Gastroesophageal sphincter (tissue), 3 donors: ENCODE measurements around the gene ZBTB40.

Source experiments
- EP300 ChIP-seq: sonication (generic); formaldehyde crosslinking; IDR thresholded peaks from one replicate; pipeline ENCODE4 v1.6.1; 2017; ENCODE audit warnings: antibody characterized with exemption, mild to moderate bottlenecking
- POLR2A ChIP-seq, 2 donors: fragments of 450-650 bp; IDR thresholded peaks; one replicate each; pipeline ENCODE4 v1.6.1; 2017; ENCODE audit warnings: antibody characterized with exemption in 2 of 2, mild to moderate bottlenecking in 2 of 2, moderate library complexity in 1 of 2
- TF ChIP-seq, protein P1 (sequence below), 4 experiments: fragments of 200-600 bp in 2 of 4; fragments of 450-650 bp in 2 of 4; sonication (generic) in 1 of 4; IDR thresholded peaks; one replicate each; pipeline ENCODE4 v1.5.1; 2017 to 2019; ENCODE audit warnings: antibody characterized with exemption in 4 of 4, mild to moderate bottlenecking in 2 of 4, moderate library complexity in 2 of 4

DNA sequence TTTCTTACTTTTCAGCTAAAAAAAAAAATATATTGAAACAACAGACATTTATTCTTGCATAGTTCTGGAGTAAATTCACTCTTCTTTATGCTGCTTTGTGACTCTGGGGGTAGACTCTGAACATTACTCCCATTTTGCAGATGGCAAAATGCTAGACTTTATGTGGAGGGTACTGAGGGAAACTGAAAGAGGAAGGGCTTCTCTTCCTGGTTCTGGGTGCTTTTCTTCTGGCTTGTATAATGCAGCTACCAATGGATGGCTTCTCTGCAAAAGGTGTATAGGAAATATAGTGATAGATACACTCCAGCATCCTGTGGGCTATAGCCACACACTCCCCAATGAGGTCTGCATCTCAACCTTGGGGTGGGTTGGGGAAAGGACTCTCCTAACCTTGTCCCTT, 19.7 kb upstream of the ZBTB40 start:
- TF ChIP-seq, protein P1, sequence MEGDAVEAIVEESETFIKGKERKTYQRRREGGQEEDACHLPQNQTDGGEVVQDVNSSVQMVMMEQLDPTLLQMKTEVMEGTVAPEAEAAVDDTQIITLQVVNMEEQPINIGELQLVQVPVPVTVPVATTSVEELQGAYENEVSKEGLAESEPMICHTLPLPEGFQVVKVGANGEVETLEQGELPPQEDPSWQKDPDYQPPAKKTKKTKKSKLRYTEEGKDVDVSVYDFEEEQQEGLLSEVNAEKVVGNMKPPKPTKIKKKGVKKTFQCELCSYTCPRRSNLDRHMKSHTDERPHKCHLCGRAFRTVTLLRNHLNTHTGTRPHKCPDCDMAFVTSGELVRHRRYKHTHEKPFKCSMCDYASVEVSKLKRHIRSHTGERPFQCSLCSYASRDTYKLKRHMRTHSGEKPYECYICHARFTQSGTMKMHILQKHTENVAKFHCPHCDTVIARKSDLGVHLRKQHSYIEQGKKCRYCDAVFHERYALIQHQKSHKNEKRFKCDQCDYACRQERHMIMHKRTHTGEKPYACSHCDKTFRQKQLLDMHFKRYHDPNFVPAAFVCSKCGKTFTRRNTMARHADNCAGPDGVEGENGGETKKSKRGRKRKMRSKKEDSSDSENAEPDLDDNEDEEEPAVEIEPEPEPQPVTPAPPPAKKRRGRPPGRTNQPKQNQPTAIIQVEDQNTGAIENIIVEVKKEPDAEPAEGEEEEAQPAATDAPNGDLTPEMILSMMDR (IDR thresholded peaks at IDR 0.05) = no peak
- TF ChIP-seq EP300 = no peak
- no peak for TF ChIP-seq POLR2A (IDR thresholded peaks at IDR 0.05)
